GM12892 (cell line): Measurements from ENCODE around the gene LTK.

ENCODE experiments used
- DNase-seq: peaks from one replicate; pipeline ENCODE4 v3.0.0; 2011; ENCODE audit not compliant: insufficient read length
- FAIRE-seq: peaks from 2 replicates; lab custom pipeline; 2011; peaks lifted over from hg19 to GRCh38; lab: Jason Lieb, UNC
- POLR2A ChIP-seq: IDR thresholded peaks from 2 replicates; pipeline ENCODE4 v1.6.1; 2011; ENCODE audit warnings: low read depth, low read length, control low read depth
- POLR2AphosphoS5 ChIP-seq: IDR thresholded peaks from 2 replicates; pipeline ENCODE4 v1.6.1; 2011; ENCODE audit warnings: low read depth, low read length, control low read depth
- TAF1 ChIP-seq: IDR thresholded peaks from 2 replicates; pipeline ENCODE4 v1.6.1; 2011; ENCODE audit warnings: low read depth, mild to moderate bottlenecking, control low read depth, low read length, borderline replicate concordance

Gene LTK

GRCh38 chr15:41494190-41494921 is 19.3 kb downstream of the LTK start:
- TF ChIP-seq POLR2AphosphoS5 (no peak), POLR2A (no peak)
- DNase-seq (no peak), FAIRE-seq (no peak)

GRCh38 chr15:41493902-41494189 is 19.8 kb downstream of the LTK start:
- no peak for FAIRE-seq
- TF ChIP-seq TAF1 (no peak), POLR2AphosphoS5 (no peak), POLR2A (no peak)
- DNase-seq, result no peak

- peak; percentile 45; the same call in 1 of the 2 replicates for TF ChIP-seq POLR2A
- peak; percentile 42; the same call in 1 of the 2 replicates for TF ChIP-seq TAF1
- no peak for TF ChIP-seq POLR2AphosphoS5
- FAIRE-seq (peak; percentile 68), DNase-seq (peak; percentile 86)
Observed at GRCh38 chr15:41493205-41493901, 20.3 kb downstream of the LTK start, which contains the start of gene ITPKA. TSS of gene ITPKA (plus strand) at chr15:41493874. CDS start at chr15:41493928, 54 bp downstream.

- TF ChIP-seq POLR2AphosphoS5 (no peak), POLR2A (no peak), TAF1 (no peak)
- DNase-seq, result no peak
- peak; percentile 46 for FAIRE-seq
Observed at GRCh38 chr15:41492597-41493204, 20.9 kb downstream of the LTK start.

GRCh38 chr15:41491889-41492288 is 21.7 kb downstream of the LTK start:
- FAIRE-seq (no peak), DNase-seq (no peak)
- TF ChIP-seq POLR2A, result no peak
- no peak for TF ChIP-seq TAF1
- no peak for TF ChIP-seq POLR2AphosphoS5

- DNase-seq, result no peak
- FAIRE-seq, result peak; percentile 51
- TF ChIP-seq TAF1 (no peak), POLR2AphosphoS5 (no peak), POLR2A (no peak)
Observed at GRCh38 chr15:41490355-41490754, 23.3 kb downstream of the LTK start.

- no peak for FAIRE-seq
- TF ChIP-seq TAF1 (no peak), POLR2AphosphoS5 (no peak), POLR2A (no peak)
Observed at GRCh38 chr15:41489641-41490040, 24.0 kb downstream of the LTK start.

GRCh38 chr15:41487802-41488201 is 25.8 kb downstream of the LTK start:
- FAIRE-seq (no peak), DNase-seq (no peak)
- TF ChIP-seq POLR2A (no peak), TAF1 (no peak), POLR2AphosphoS5 (no peak)

More at GRCh38 chr15:41489641-41490040, 24.0 kb downstream of the LTK start:
- DNase-seq, result no peak

GRCh38 chr15:41487381-41487780 is 26.2 kb downstream of the LTK start:
- no peak for FAIRE-seq
- TF ChIP-seq POLR2A, result no peak

GRCh38 chr15:41486286-41486685 is 27.3 kb downstream of the LTK start:
- TF ChIP-seq POLR2AphosphoS5 (no peak), POLR2A (no peak), TAF1 (no peak)
- FAIRE-seq, result no peak
- DNase-seq, result no peak

More at GRCh38 chr15:41487381-41487780, 26.2 kb downstream of the LTK start:
- no peak for DNase-seq

- FAIRE-seq (no peak), DNase-seq (no peak)
- TF ChIP-seq TAF1, result no peak
- TF ChIP-seq POLR2AphosphoS5, result no peak
- TF ChIP-seq POLR2A, result no peak
Observed at GRCh38 chr15:41484937-41485625, 28.5 kb downstream of the LTK start.

GRCh38 chr15:41483519-41483918 is 30.1 kb downstream of the LTK start:
- FAIRE-seq (no peak), DNase-seq (no peak)
- no peak for TF ChIP-seq POLR2AphosphoS5
- no peak for TF ChIP-seq POLR2A
- no peak for TF ChIP-seq TAF1
